Liver (tissue), 3 donors: ENCODE measurements around the gene ZNF143.

Experiments used
- EGR1 ChIP-seq, 2 donors: IDR thresholded peaks; 2 replicates each; pipeline ENCODE4 v1.6.1; 2016 to 2018; ENCODE audit warnings: antibody characterized with exemption in 2 of 2, low read depth in 2 of 2
- RAD21 ChIP-seq, 2 donors: IDR thresholded peaks; 2 replicates each; pipeline ENCODE4 v1.6.1; 2016; ENCODE audit warnings: antibody characterized with exemption in 2 of 2, mild to moderate bottlenecking in 2 of 2
- RXRA ChIP-seq, 2 donors: IDR thresholded peaks; 2 replicates each; pipeline ENCODE4 v1.6.1; 2017 to 2018; ENCODE audit warnings: antibody characterized with exemption in 2 of 2, mild to moderate bottlenecking in 1 of 2
- YY1 ChIP-seq: IDR thresholded peaks from 2 replicates; pipeline ENCODE4 v1.6.1; 2016; ENCODE audit warnings: antibody characterized with exemption, mild to moderate bottlenecking
- TF ChIP-seq, protein P1 (sequence below): fragments of 150-350 bp; IDR thresholded peaks from 2 replicates; pipeline ENCODE4 v1.5.1; 2017; ENCODE audit warnings: improper control_type of control experiment, low read depth, low read length; ENCODE audit not compliant: missing input control
- TF ChIP-seq, protein P2 (sequence below): IDR thresholded peaks from 2 replicates; pipeline ENCODE4 v1.6.1; 2016; ENCODE audit warnings: antibody characterized with exemption, mild to moderate bottlenecking
- donor health status: healthy.
- donor health status: healthy.

GRCh38 chr11:9524001-9524400 lies 63.2 kb downstream of the ZNF143 start:
- TF ChIP-seq, protein P1, sequence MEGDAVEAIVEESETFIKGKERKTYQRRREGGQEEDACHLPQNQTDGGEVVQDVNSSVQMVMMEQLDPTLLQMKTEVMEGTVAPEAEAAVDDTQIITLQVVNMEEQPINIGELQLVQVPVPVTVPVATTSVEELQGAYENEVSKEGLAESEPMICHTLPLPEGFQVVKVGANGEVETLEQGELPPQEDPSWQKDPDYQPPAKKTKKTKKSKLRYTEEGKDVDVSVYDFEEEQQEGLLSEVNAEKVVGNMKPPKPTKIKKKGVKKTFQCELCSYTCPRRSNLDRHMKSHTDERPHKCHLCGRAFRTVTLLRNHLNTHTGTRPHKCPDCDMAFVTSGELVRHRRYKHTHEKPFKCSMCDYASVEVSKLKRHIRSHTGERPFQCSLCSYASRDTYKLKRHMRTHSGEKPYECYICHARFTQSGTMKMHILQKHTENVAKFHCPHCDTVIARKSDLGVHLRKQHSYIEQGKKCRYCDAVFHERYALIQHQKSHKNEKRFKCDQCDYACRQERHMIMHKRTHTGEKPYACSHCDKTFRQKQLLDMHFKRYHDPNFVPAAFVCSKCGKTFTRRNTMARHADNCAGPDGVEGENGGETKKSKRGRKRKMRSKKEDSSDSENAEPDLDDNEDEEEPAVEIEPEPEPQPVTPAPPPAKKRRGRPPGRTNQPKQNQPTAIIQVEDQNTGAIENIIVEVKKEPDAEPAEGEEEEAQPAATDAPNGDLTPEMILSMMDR: no peak
- TF ChIP-seq, protein P2, sequence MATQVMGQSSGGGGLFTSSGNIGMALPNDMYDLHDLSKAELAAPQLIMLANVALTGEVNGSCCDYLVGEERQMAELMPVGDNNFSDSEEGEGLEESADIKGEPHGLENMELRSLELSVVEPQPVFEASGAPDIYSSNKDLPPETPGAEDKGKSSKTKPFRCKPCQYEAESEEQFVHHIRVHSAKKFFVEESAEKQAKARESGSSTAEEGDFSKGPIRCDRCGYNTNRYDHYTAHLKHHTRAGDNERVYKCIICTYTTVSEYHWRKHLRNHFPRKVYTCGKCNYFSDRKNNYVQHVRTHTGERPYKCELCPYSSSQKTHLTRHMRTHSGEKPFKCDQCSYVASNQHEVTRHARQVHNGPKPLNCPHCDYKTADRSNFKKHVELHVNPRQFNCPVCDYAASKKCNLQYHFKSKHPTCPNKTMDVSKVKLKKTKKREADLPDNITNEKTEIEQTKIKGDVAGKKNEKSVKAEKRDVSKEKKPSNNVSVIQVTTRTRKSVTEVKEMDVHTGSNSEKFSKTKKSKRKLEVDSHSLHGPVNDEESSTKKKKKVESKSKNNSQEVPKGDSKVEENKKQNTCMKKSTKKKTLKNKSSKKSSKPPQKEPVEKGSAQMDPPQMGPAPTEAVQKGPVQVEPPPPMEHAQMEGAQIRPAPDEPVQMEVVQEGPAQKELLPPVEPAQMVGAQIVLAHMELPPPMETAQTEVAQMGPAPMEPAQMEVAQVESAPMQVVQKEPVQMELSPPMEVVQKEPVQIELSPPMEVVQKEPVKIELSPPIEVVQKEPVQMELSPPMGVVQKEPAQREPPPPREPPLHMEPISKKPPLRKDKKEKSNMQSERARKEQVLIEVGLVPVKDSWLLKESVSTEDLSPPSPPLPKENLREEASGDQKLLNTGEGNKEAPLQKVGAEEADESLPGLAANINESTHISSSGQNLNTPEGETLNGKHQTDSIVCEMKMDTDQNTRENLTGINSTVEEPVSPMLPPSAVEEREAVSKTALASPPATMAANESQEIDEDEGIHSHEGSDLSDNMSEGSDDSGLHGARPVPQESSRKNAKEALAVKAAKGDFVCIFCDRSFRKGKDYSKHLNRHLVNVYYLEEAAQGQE: no peak
- TF ChIP-seq RXRA (IDR thresholded peaks at IDR 0.05) (no peak), EGR1 (IDR thresholded peaks at IDR 0.05; ENCODE audit: low read depth in 2 of 2) (no peak), YY1 (no peak), RAD21 (IDR thresholded peaks at IDR 0.05) (no peak)
